SK-N-SH (cell line): ENCODE data around the gene GCLC.

Experiments used
- CHD2 ChIP-seq: fragments of 150-350 bp; IDR thresholded peaks from 2 replicates; pipeline ENCODE4 v1.6.1; 2018; ENCODE audit warnings: low read length; ENCODE audit not compliant: partially characterized antibody
- FOXJ3 ChIP-seq: sonication (generic); formaldehyde crosslinking; IDR thresholded peaks from 2 replicates; pipeline ENCODE4 v1.5.1; 2020; ENCODE audit warnings: mild to moderate bottlenecking, missing genetic modification reagents
- GABPA ChIP-seq: IDR thresholded peaks from 2 replicates; pipeline ENCODE4 v1.4.0; 2012; ENCODE audit warnings: low read depth, mild to moderate bottlenecking
- MAX ChIP-seq: IDR thresholded peaks from 2 replicates; pipeline ENCODE4 v1.4.0; 2012; ENCODE audit warnings: low read depth
- NRF1 ChIP-seq: IDR thresholded peaks from 2 replicates; pipeline ENCODE4 v1.6.1; 2012; ENCODE audit warnings: low read depth, mild to moderate bottlenecking, low read length
- TAF1 ChIP-seq: IDR thresholded peaks from 2 replicates; pipeline ENCODE4 v1.6.1; 2012; ENCODE audit warnings: low read depth, mild to moderate bottlenecking, low read length, moderate library complexity, borderline replicate concordance
- ZBTB33 ChIP-seq: IDR thresholded peaks from 2 replicates; pipeline ENCODE4 v1.4.0; 2012; ENCODE audit warnings: low read depth, borderline replicate concordance
- TF ChIP-seq, protein P1 (sequence below): fragments of 200-600 bp; sonication (generic); IDR thresholded peaks from 2 replicates; pipeline ENCODE4 v1.6.1; 2017; ENCODE audit warnings: antibody characterized with exemption, mild to moderate bottlenecking, moderate library complexity

- TF ChIP-seq ZBTB33 (no peak), TAF1 (no peak), MAX (no peak), FOXJ3 (CRISPR knock-in tag) (no peak), NRF1 (no peak), CHD2 (no peak), GABPA (no peak)
- TF ChIP-seq, protein P1, sequence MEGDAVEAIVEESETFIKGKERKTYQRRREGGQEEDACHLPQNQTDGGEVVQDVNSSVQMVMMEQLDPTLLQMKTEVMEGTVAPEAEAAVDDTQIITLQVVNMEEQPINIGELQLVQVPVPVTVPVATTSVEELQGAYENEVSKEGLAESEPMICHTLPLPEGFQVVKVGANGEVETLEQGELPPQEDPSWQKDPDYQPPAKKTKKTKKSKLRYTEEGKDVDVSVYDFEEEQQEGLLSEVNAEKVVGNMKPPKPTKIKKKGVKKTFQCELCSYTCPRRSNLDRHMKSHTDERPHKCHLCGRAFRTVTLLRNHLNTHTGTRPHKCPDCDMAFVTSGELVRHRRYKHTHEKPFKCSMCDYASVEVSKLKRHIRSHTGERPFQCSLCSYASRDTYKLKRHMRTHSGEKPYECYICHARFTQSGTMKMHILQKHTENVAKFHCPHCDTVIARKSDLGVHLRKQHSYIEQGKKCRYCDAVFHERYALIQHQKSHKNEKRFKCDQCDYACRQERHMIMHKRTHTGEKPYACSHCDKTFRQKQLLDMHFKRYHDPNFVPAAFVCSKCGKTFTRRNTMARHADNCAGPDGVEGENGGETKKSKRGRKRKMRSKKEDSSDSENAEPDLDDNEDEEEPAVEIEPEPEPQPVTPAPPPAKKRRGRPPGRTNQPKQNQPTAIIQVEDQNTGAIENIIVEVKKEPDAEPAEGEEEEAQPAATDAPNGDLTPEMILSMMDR, result no peak
Measured at GRCh38 chr6:53513519-53513966, 31.4 kb downstream of the GCLC start.
